H1 (cell line): Measurements from ENCODE around the gene HOXA13. TPM values are rescaled to one million over a fixed set of nuclear protein-coding genes. Genes with fewer than 3 reads are reported as not detected.

Experiments used
- BACH1 ChIP-seq: IDR thresholded peaks from 2 replicates; pipeline ENCODE4 v1.6.1; 2012; ENCODE audit warnings: low read length, improper control_type of control experiment
- GABPA ChIP-seq: IDR thresholded peaks from 2 replicates; pipeline ENCODE4 v1.6.1; 2011; ENCODE audit warnings: mild to moderate bottlenecking, low read length, moderate library complexity, borderline replicate concordance; ENCODE audit not compliant: insufficient read depth
- POLR2AphosphoS5 ChIP-seq: IDR thresholded peaks from 2 replicates; pipeline ENCODE4 v1.6.1; 2011; ENCODE audit warnings: low read depth, low read length
- RBBP5 ChIP-seq: IDR thresholded peaks from 2 replicates; pipeline ENCODE4 v1.7.1; 2012; ENCODE audit warnings: low read depth, mild to moderate bottlenecking, inconsistent platforms, low read length, moderate library complexity, borderline replicate concordance
- SP4 ChIP-seq: IDR thresholded peaks from 2 replicates; pipeline ENCODE4 v1.6.1; 2012; ENCODE audit warnings: low read length, inconsistent platforms
- YY1 ChIP-seq: IDR thresholded peaks from 2 replicates; pipeline ENCODE4 v1.6.1; 2011; ENCODE audit warnings: low read depth, mild to moderate bottlenecking, low read length
- polyA plus RNA-seq, 7 experiments: library from polyadenylated mRNA; depleted of rRNA in 3 of 7; stranded (reverse) in 5 of 7; unstranded in 2 of 7; fragments of >200 nt in 5 of 7; fragments of 200-250 nt in 2 of 7; gene quantifications; 1 replicate in 5 of 7; 2 replicates in 1 of 7; 4 replicates in 1 of 7; pipeline versions ENCODE4 v1.2.1 to v1.2.3, GENCODE V29; 2011 to 2013; ENCODE audit warnings: missing spikeins in 2 of 7, mixed read lengths in 2 of 7
- total RNA-seq: library from RNA; stranded (reverse); fragmentation: NEBNext Ultra II Directional; extraction: Animal tissue kit (Norgen Biotek cat#: 25700); gene quantifications from 2 replicates; pipeline ENCODE4 v1.2.1, GENCODE V29; 2021

HOXA13 gene
- total and polyA plus RNA-seq, 2 of the 8 experiments (the other 6 are each of a cell fraction or from before 2014, with no cell fraction given): not detected

GRCh38 chr7:27205325-27206280, 5.7 kb upstream of the HOXA13 start (continued):
- no peak for TF ChIP-seq BACH1
- no peak for TF ChIP-seq GABPA
- TF ChIP-seq RBBP5: 0 out of 2 replicates have a peak, but pooled peaks have one; percentile 23
- no peak for TF ChIP-seq SP4
- TF ChIP-seq POLR2AphosphoS5: no peak
- no peak for TF ChIP-seq YY1
- TF ChIP-seq, all 59 proteins: peak for 4
